OCI-LY3 (cell line): ENCODE measurements around the gene DAGLB.

Experiments
- H2AFZ ChIP-seq: fragments of 200-600, 300-600 bp; shearing (Covaris generic); 2 replicates; pipeline ENCODE4 v1.6.0; 2014; ENCODE audit warnings: antibody characterized with exemption, low read depth, low read length
- H3K27ac ChIP-seq: fragments of 200-600, 300-600 bp; sonication (generic); 2 replicates; pipeline ENCODE4 v1.5.1; 2014; ENCODE audit warnings: mild to moderate bottlenecking, low read length, moderate library complexity, mixed read lengths
- H3K27me3 ChIP-seq: fragments of 200-600, 300-600 bp; sonication (generic); 2 replicates; pipeline ENCODE4 v1.6.1; 2014; ENCODE audit warnings: low read depth, low read length, mixed read lengths
- H3K36me3 ChIP-seq: fragments of 200-600, 300-600 bp; sonication (generic); replicated peaks from 2 replicates; pipeline ENCODE3; 2014; ENCODE audit warnings: low read depth, low read length, mixed read lengths
- H3K4me1 ChIP-seq: fragments of 300-600, 200-600 bp; sonication (generic); 2 replicates; pipeline ENCODE4 v1.6.1; 2014; ENCODE audit warnings: low read length, mixed read lengths
- H3K4me2 ChIP-seq: fragments of 200-600, 300-600 bp; sonication (generic); 2 replicates; pipeline ENCODE4 v1.6.1; 2014; ENCODE audit warnings: low read length, mixed read lengths
- H3K4me3 ChIP-seq: fragments of 300-600, 200-600 bp; sonication (generic); 2 replicates; pipeline ENCODE4 v1.5.1; 2014; ENCODE audit warnings: antibody characterized with exemption, mild to moderate bottlenecking, low read length, moderate library complexity
- H3K79me2 ChIP-seq: fragments of 300-600, 200-600 bp; shearing (Covaris generic); 2 replicates; pipeline ENCODE4 v1.6.1; 2014; ENCODE audit warnings: mild to moderate bottlenecking, low read length, mixed read lengths
- H3K9ac ChIP-seq: fragments of 300-600, 200-600 bp; shearing (Covaris generic); 2 replicates; pipeline ENCODE4 v1.6.0; 2014; ENCODE audit warnings: mild to moderate bottlenecking, low read length, moderate library complexity
- H3K9me3 ChIP-seq: fragments of 200-600, 300-600 bp; shearing (Covaris generic); 2 replicates; pipeline ENCODE4 v1.6.1; 2014; ENCODE audit warnings: low read length, mixed read lengths; ENCODE audit not compliant: insufficient read depth
- H4K20me1 ChIP-seq: fragments of 200-600, 300-600 bp; sonication (generic); 2 replicates; pipeline ENCODE4 v1.6.1; 2016; ENCODE audit warnings: low read length, mixed read lengths; ENCODE audit not compliant: insufficient read depth
- CTCF ChIP-seq: fragments of 200-600, 300-600 bp; sonication (generic); IDR thresholded peaks from 2 replicates; pipeline ENCODE4 v1.5.1; 2014; ENCODE audit warnings: antibody characterized with exemption, low read length, low read depth
- EZH2phosphoT487 ChIP-seq: fragments of 200-600 bp; shearing (Covaris generic); IDR thresholded peaks from 2 replicates; pipeline ENCODE4 v1.6.1; 2018; ENCODE audit warnings: antibody characterized with exemption, mixed run types, low read depth

The DAGLB gene

GRCh38 chr7:6416516-6417145, 31.1 kb downstream of the DAGLB start:
- H3K79me2 ChIP-seq, result no peaks in the 10 kb centered on the region
- H3K4me1 ChIP-seq, result peaks cover 15% of the 10 kb centered on the region
- peaks cover 46% of the 10 kb centered on the region for H3K36me3 ChIP-seq
- TF ChIP-seq CTCF, result no peak
- no peak for TF ChIP-seq EZH2phosphoT487
- H3K27me3 ChIP-seq, result no peaks in the 10 kb centered on the region
- H3K9me3 ChIP-seq, result no peaks in the 10 kb centered on the region
- H3K4me3 ChIP-seq, result no peak overlapping the region
- H2AFZ ChIP-seq, result no peak overlapping the region
- H3K4me2 ChIP-seq, result no peak overlapping the region
- H3K9ac ChIP-seq, result no peak overlapping the region
- H4K20me1 ChIP-seq, result no peaks in the 10 kb centered on the region
- H3K27ac ChIP-seq, result no peak overlapping the region

GRCh38 chr7:6413637-6414036, 34.1 kb downstream of the DAGLB start:
- peaks cover 41% of the 10 kb centered on the region for H3K36me3 ChIP-seq
- no peak overlapping the region for H2AFZ ChIP-seq

GRCh38 chr7:6409944-6410693, 37.6 kb downstream of the DAGLB start:
- no peaks in the 10 kb centered on the region for H3K9me3 ChIP-seq
- H3K79me2 ChIP-seq, result no peaks in the 10 kb centered on the region; the same call in 1 of the 2 replicates
- no peak for TF ChIP-seq CTCF
- TF ChIP-seq EZH2phosphoT487, result no peak
- H4K20me1 ChIP-seq, result no peaks in the 10 kb centered on the region
- no peaks in the 10 kb centered on the region for H3K4me1 ChIP-seq
- H3K27me3 ChIP-seq, result no peaks in the 10 kb centered on the region
- no peak overlapping the region for H3K4me3 ChIP-seq
- H3K36me3 ChIP-seq, result peaks cover 36% of the 10 kb centered on the region
- H3K4me2 ChIP-seq, result no peak overlapping the region
- H3K27ac ChIP-seq, result no peak overlapping the region
- H2AFZ ChIP-seq, result no peak overlapping the region
- H3K9ac ChIP-seq, result no peak overlapping the region

More at GRCh38 chr7:6413637-6414036, 34.1 kb downstream of the DAGLB start:
- TF ChIP-seq EZH2phosphoT487 (no peak), CTCF (no peak)
- Histone ChIP-seq H3K27ac (no peak overlapping the region), H4K20me1 (no peaks in the 10 kb centered on the region), H3K4me1 (peaks cover 3% of the 10 kb centered on the region; the same call in 1 of the 2 replicates), H3K27me3 (no peaks in the 10 kb centered on the region), H3K9me3 (no peaks in the 10 kb centered on the region), H3K79me2 (no peaks in the 10 kb centered on the region; the same call in 1 of the 2 replicates), H3K9ac (no peak overlapping the region), H3K4me3 (no peak overlapping the region), H3K4me2 (no peak overlapping the region)

- Histone ChIP-seq H3K27ac (no peak overlapping the region), H3K27me3 (no peaks in the 10 kb centered on the region), H4K20me1 (no peaks in the 10 kb centered on the region), H3K4me3 (no peak overlapping the region), H3K4me2 (no peak overlapping the region), H2AFZ (no peak overlapping the region), H3K9ac (no peak overlapping the region), H3K79me2 (no peaks in the 10 kb centered on the region; the same call in 1 of the 2 replicates), H3K9me3 (no peaks in the 10 kb centered on the region), H3K4me1 (no peaks in the 10 kb centered on the region), H3K36me3 (peaks cover 32% of the 10 kb centered on the region)
- TF ChIP-seq EZH2phosphoT487, result no peak
- no peak for TF ChIP-seq CTCF
Measured at GRCh38 chr7:6409091-6409490, 38.7 kb downstream of the DAGLB start.
